ENCODE data around the gene ADAMTS18.

- TF ChIP-seq RAD21 (CRISPR knock-in tag; conservative IDR thresholded peaks at IDR 0.05 in 1 of 2, IDR thresholded peaks at IDR 0.05 in 1 of 2) = no peak
- no peak for TF ChIP-seq POLR2B (IDR thresholded peaks at IDR 0.05; ENCODE audit: low read depth, partially characterized antibody)
- TF ChIP-seq E2F3 (CRISPR knock-in tag; IDR thresholded peaks at IDR 0.05) = no peak
- TF ChIP-seq, protein P1, sequence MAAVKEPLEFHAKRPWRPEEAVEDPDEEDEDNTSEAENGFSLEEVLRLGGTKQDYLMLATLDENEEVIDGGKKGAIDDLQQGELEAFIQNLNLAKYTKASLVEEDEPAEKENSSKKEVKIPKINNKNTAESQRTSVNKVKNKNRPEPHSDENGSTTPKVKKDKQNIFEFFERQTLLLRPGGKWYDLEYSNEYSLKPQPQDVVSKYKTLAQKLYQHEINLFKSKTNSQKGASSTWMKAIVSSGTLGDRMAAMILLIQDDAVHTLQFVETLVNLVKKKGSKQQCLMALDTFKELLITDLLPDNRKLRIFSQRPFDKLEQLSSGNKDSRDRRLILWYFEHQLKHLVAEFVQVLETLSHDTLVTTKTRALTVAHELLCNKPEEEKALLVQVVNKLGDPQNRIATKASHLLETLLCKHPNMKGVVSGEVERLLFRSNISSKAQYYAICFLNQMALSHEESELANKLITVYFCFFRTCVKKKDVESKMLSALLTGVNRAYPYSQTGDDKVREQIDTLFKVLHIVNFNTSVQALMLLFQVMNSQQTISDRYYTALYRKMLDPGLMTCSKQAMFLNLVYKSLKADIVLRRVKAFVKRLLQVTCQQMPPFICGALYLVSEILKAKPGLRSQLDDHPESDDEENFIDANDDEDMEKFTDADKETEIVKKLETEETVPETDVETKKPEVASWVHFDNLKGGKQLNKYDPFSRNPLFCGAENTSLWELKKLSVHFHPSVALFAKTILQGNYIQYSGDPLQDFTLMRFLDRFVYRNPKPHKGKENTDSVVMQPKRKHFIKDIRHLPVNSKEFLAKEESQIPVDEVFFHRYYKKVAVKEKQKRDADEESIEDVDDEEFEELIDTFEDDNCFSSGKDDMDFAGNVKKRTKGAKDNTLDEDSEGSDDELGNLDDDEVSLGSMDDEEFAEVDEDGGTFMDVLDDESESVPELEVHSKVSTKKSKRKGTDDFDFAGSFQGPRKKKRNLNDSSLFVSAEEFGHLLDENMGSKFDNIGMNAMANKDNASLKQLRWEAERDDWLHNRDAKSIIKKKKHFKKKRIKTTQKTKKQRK (IDR thresholded peaks at IDR 0.05; ENCODE audit: borderline replicate concordance, low read depth, low read length) = no peak
- TF ChIP-seq EZH2 (IDR thresholded peaks at IDR 0.05; ENCODE audit: borderline replicate concordance, low read depth, low read length) = no peak
- TF ChIP-seq CREB1 (IDR thresholded peaks at IDR 0.05) = no peak
- TF ChIP-seq CREB1 (CRISPR knock-in tag; IDR thresholded peaks at IDR 0.05) = no peak
- TF ChIP-seq, protein P2, sequence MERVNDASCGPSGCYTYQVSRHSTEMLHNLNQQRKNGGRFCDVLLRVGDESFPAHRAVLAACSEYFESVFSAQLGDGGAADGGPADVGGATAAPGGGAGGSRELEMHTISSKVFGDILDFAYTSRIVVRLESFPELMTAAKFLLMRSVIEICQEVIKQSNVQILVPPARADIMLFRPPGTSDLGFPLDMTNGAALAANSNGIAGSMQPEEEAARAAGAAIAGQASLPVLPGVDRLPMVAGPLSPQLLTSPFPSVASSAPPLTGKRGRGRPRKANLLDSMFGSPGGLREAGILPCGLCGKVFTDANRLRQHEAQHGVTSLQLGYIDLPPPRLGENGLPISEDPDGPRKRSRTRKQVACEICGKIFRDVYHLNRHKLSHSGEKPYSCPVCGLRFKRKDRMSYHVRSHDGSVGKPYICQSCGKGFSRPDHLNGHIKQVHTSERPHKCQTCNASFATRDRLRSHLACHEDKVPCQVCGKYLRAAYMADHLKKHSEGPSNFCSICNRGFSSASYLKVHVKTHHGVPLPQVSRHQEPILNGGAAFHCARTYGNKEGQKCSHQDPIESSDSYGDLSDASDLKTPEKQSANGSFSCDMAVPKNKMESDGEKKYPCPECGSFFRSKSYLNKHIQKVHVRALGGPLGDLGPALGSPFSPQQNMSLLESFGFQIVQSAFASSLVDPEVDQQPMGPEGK (CRISPR knock-in tag; IDR thresholded peaks at IDR 0.05; ENCODE audit: borderline replicate concordance) = no peak
- no peak for TF ChIP-seq MBD1 (CRISPR knock-in tag; IDR thresholded peaks at IDR 0.05)
Measured at GRCh38 chr16:77306075-77306474, 128.8 kb downstream of the ADAMTS18 start.
